Measurements from ENCODE around the gene DNASE1L2.
"Not testable (repeated sequence)": the region's sequence is repeated elsewhere in the genome, so short reads cannot be mapped to it uniquely, and the experiment has no call there.

Gene DNASE1L2

GRCh38 chr16:2242598-2242997 is 6.4 kb downstream of the DNASE1L2 start:
- DNase-seq, result no peak

DNA sequence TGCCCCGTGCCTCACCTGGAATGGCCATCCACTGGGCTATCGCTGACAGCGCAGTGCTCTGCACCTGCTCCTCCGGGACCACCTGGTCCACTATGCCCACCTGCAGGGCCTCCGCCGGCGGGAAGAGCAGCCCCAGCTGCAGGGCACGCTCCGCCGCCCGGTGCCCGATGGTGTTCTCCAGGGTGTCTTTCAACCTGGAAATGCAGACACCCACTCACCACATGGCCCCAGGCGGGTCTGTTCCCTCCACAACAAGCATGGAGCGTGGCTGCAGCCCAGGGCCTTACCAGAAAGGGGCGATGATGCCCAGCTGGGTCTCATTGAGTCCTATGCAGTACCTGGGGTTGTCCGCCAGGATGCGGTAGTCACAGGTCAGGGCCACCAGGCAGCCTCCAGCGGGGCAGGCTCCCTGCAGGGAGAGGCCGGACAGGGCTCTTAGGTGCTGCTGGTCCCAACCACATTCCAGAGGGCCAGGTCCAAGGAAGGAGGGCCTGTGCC is 6.8 kb downstream of the DNASE1L2 start:
- no peak for DNase-seq

DNA sequence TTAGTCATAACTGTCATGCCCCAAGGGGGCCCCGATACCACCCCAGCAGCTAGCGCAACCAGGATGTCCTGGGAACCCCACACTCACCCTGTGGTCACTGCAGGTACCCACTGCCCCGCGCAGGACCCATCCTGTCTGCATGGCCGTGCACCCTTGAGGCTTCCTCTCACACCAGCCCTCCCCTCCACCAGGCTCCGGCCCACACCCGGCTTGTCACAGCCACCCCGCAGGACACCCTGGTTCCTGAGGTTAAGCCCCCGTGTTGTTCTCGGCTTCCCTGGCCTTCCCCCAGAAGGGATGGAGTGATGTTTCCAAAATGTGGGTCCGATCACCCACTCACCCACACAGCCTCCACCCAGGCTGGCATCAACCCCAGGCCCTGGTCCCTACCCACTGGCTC is 7.5 kb downstream of the DNASE1L2 start:
- no peak for DNase-seq

- DNase-seq, result no peak
These were observed 8.1 kb downstream of the DNASE1L2 start for GRCh38 chr16:2244301-2244700.

DNA sequence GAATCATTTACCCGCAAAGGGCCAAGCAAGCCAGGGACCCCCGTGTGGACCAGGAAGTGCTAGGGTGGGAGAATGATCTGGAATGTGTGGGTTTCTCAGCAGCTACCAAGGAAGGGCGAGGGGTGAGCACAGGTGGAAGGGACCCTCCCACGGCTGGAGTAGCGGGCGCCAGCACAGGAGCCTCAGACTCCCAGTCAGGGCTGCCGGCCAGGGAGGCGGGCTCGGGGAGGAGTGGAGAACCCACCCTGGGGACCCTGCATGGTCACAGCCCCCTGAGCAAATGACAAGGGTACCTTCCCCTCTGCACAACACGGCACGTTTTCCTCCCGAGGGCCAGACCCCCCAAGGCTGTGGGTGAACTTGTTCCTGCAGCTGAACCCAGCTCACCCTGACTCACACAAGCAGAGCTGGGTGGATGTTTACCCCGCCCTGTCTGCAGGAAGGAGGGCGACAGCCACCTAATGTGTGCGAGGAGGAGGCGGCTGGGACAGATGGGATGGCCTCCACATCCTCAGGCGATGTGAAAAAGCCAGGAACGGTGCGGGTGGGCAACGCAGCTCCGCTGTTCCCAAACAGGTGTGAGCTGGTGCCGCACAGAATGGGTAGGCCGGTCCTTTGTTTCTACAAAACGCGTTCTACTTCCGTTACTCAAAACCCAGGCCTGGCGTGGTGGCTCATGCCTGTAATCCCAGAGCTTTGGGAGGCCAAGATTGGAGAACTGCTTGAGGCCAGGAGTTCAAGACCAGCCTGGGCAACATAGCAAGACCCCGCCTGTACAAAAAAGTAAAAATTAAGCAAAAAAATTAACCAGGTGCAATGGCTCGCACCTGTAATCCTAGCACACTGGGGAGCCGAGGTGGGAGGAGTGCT is 8.9 kb downstream of the DNASE1L2 start:
- DNase-seq, result no peak

DNA sequence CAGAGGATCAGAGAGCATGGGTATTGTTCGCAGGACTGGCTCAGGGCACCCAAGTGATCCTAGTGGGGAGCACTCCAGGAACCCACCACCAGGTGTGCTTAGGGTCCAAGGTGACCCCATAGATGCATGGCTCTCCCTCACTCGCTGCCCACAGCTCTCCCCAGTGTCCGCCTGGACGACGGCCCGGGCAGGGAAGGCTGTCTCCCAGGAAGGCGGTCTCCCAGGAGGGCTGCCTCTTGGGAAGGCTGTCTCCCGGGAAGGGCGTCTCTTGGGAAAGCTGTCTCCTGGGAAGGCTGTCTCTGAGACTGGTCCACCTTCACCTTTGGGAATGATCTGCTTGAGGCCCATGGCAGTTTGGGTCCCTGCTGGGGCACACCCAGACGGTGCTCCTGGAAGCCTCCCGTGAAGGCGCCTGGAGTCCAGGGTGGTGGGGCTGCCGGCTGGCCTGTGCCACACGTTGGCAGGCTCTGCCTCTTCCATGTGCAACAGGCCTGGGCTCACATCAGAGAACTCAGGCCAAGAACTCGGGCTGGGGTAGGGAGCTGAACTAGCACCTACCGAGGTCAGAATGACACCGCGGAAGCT is 10.1 kb downstream of the DNASE1L2 start:
- no peak for DNase-seq

GRCh38 chr16:2250652-2251295 is 14.5 kb downstream of the DNASE1L2 start:
- peak; percentile 59 for DNase-seq

GRCh38 chr16:2251296-2252111 is 15.3 kb downstream of the DNASE1L2 start, which contains the start of gene ECI1:
TSS of gene ECI1 (minus strand) at chr16:2251587. CDS start at chr16:2251566, 21 bp downstream.
- DNase-seq, result peak; percentile 71

DNA sequence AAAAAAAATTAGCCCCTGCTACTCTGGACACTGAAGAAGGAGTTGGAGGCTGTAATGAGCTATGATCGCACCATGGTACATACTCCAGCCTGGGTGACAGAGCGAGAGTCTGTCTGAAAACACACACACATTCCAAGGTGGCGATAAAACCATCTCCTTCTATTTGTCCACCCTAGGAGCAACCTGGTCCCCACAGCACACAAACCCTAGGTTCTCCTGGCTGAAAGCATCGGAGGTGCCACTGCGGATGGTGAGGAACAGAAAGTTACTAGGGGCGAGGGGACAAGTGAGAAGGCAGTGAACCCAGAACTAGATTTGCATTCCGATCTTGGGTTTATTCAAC is 16.5 kb downstream of the DNASE1L2 start:
- no peak for DNase-seq

- no peak for DNase-seq
These were observed 17.0 kb downstream of the DNASE1L2 start for GRCh38 chr16:2253293-2253692.

DNA sequence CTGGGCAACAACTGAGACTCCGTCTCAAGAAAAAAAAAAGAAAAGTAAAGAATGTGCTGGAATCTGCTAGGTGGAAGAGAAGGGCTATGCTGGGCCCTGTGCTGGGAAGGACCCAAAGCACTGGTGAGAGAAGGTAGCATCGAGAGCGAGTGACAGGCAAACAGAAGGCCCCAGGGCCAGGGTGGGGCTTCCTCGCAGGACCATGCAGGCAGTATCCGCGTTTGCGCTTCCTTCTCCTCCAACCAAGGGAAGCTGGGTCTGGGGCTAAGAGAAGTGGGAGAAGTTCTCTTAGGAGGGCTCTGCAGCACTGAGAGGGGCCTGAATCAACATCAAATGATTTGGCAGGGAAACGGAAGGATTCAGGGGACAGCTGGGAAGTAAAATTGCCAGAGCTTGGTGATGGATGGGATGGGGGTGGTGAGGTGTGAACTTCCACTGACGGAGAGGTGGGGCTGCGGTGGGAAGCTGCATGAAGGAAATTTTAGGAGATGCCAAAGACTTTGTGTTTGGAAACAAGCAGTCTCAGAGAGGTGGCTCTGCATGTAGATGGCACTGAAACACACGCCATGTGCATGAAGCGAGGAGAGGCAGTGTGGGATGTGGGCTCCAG is 20.4 kb downstream of the DNASE1L2 start:
- no peak for DNase-seq

GRCh38 chr16:2257726-2258125 is 21.5 kb downstream of the DNASE1L2 start:
- no peak for DNase-seq

GRCh38 chr16:2258530-2258929 is 22.3 kb downstream of the DNASE1L2 start:
- not testable (repeated sequence) for DNase-seq

- DNase-seq, result no peak
These were observed 24.0 kb downstream of the DNASE1L2 start for GRCh38 chr16:2260250-2260649.

DNA sequence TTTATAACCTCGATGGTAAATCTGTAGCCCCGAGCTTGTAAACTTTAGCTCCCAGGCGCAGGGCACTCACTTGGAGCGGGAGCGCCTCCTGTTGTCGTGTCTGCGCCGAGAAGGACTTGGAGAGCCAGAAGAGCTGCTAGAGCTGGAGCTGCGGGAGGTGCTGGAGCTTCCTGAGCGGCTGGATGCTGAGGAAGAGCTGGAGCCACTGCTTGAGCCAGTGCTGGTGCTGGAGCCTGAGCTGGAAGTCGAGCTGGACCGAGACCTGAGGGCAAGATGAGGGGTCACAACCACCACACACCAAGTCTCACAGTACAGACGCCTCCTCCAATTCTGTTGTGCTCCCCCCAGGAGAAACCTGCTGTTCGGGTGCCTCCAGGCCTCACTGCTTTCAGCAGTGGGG is 26.8 kb downstream of the DNASE1L2 start:
- DNase-seq, result not testable (repeated sequence)

- DNase-seq, result peak; percentile 28
These were observed 30.6 kb downstream of the DNASE1L2 start for GRCh38 chr16:2266887-2267286.

GRCh38 chr16:2267505-2267912 is 31.3 kb downstream of the DNASE1L2 start:
- DNase-seq, result not testable (repeated sequence)

- peak; percentile 96 for DNase-seq
These were observed 31.8 kb downstream of the DNASE1L2 start, which contains the start of gene RNPS1 for GRCh38 chr16:2267913-2268666. TSS of gene RNPS1 (minus strand) at chr16:2268126. CDS start at chr16:2264643, 3,483 bp downstream.

- no peak for DNase-seq
These were observed 33.8 kb downstream of the DNASE1L2 start for GRCh38 chr16:2270070-2270462.

- no peak for DNase-seq
These were observed 34.6 kb downstream of the DNASE1L2 start for GRCh38 chr16:2270588-2271470.
